ENCODE measurements around the gene CXCL8. TPM values are rescaled to one million over a fixed set of nuclear protein-coding genes. Genes with fewer than 3 reads are reported as not detected.

The CXCL8 gene
- total RNA-seq, 1 donor from 2014 or later = not detected

GRCh38 chr4:73718375-73719373 lies 21.7 kb upstream of the CXCL8 start:
- no peak for TF ChIP-seq CTCF (IDR thresholded peaks at IDR 0.05)
- Histone ChIP-seq H3K9me3 (no peaks in the 10 kb centered on the region), H3K4me1 (no peaks in the 10 kb centered on the region), H3K4me3 (no peak overlapping the region), H3K27ac (no peak overlapping the region), H3K27me3 (no peaks in the 10 kb centered on the region), H3K36me3 (no peaks in the 10 kb centered on the region)
- DNase-seq (ENCODE audit: low spot score in 2 of 2) = no peak
- intact Hi-C loops (cut with DNase I) = no loop called here

GRCh38 chr4:73721435-73721834 lies 18.9 kb upstream of the CXCL8 start:
- Histone ChIP-seq H3K9me3 (no peaks in the 10 kb centered on the region), H3K4me3 (no peak overlapping the region), H3K27me3 (no peaks in the 10 kb centered on the region), H3K36me3 (no peaks in the 10 kb centered on the region), H3K4me1 (no peaks in the 10 kb centered on the region), H3K27ac (no peak overlapping the region)
- no peak for TF ChIP-seq CTCF (IDR thresholded peaks at IDR 0.05)
- intact Hi-C loops (cut with DNase I) = no loop called here
- DNase-seq (ENCODE audit: low spot score in 2 of 2) = no peak

- no peak for TF ChIP-seq CTCF (IDR thresholded peaks at IDR 0.05)
- DNase-seq (ENCODE audit: low spot score in 2 of 2) = no peak
- H3K27me3 ChIP-seq = no peaks in the 10 kb centered on the region
- intact Hi-C loops (cut with DNase I) = no loop called here
- no peaks in the 10 kb centered on the region for H3K4me1 ChIP-seq
- H3K4me3 ChIP-seq = no peak overlapping the region
- H3K9me3 ChIP-seq = no peaks in the 10 kb centered on the region
- no peak overlapping the region for H3K27ac ChIP-seq
- no peaks in the 10 kb centered on the region for H3K36me3 ChIP-seq
Measured at GRCh38 chr4:73721909-73722308, 18.5 kb upstream of the CXCL8 start.

GRCh38 chr4:73723023-73723422 lies 17.3 kb upstream of the CXCL8 start:
- no peak overlapping the region for H3K27ac ChIP-seq
- intact Hi-C loops (cut with DNase I) = no loop called here
- no peaks in the 10 kb centered on the region for H3K9me3 ChIP-seq
- DNase-seq (ENCODE audit: low spot score in 2 of 2) = no peak
- no peak overlapping the region for H3K4me3 ChIP-seq
- H3K4me1 ChIP-seq = no peaks in the 10 kb centered on the region
- H3K27me3 ChIP-seq = no peaks in the 10 kb centered on the region
- H3K36me3 ChIP-seq = no peaks in the 10 kb centered on the region
- no peak for TF ChIP-seq CTCF (IDR thresholded peaks at IDR 0.05)

GRCh38 chr4:73723928-73724327 lies 16.4 kb upstream of the CXCL8 start:
- TF ChIP-seq CTCF (IDR thresholded peaks at IDR 0.05) = no peak
- intact Hi-C loops (cut with DNase I) = no loop called here
- no peak for DNase-seq (ENCODE audit: low spot score in 2 of 2)
- Histone ChIP-seq H3K4me1 (no peaks in the 10 kb centered on the region), H3K4me3 (no peak overlapping the region), H3K27me3 (no peaks in the 10 kb centered on the region), H3K27ac (no peak overlapping the region), H3K9me3 (no peaks in the 10 kb centered on the region), H3K36me3 (no peaks in the 10 kb centered on the region)

Data from ascending aorta (tissue), 2 donors.